TTC549 (cell line): ENCODE data around the gene BANP.
"Not testable (repeated sequence)": the region's sequence is repeated elsewhere in the genome, so short reads cannot be mapped to it uniquely, and the experiment has no call there.

ENCODE experiments used
- FAIRE-seq: peaks from 2 replicates; lab custom pipeline; 2012; peaks lifted over from hg19 to GRCh38; lab: Jason Lieb, UNC

BANP gene

GRCh38 chr16:87927195-87927562 lies 24.1 kb upstream of the BANP start:
- no peak for FAIRE-seq

- no peak for FAIRE-seq
Observed at GRCh38 chr16:87929986-87930385, 21.2 kb upstream of the BANP start.

GRCh38 chr16:87930456-87930855 lies 20.8 kb upstream of the BANP start:
- no peak for FAIRE-seq

GRCh38 chr16:87931504-87931903 lies 19.7 kb upstream of the BANP start:
- no peak for FAIRE-seq

- not testable (repeated sequence) for FAIRE-seq
Observed at GRCh38 chr16:87932475-87933139, 18.6 kb upstream of the BANP start.

GRCh38 chr16:87933140-87933495 lies 18.1 kb upstream of the BANP start:
- no peak for FAIRE-seq

GRCh38 chr16:87934752-87935425 lies 16.3 kb upstream of the BANP start:
- FAIRE-seq, result not testable (repeated sequence)

GRCh38 chr16:87936016-87936374 lies 15.2 kb upstream of the BANP start:
- FAIRE-seq, result not testable (repeated sequence)

- FAIRE-seq, result no peak
Observed at GRCh38 chr16:87936375-87937230, 14.6 kb upstream of the BANP start, which contains the start of gene CA5A. Gene CA5A (minus strand): TSS chr16:87936529. CDS start chr16:87936450, 79 bp downstream.

- not testable (repeated sequence) for FAIRE-seq
Observed at GRCh38 chr16:87937231-87937542, 14.0 kb upstream of the BANP start.

GRCh38 chr16:87938412-87938949 lies 12.8 kb upstream of the BANP start:
- no peak for FAIRE-seq

- FAIRE-seq, result no peak
Observed at GRCh38 chr16:87939562-87940423, 11.4 kb upstream of the BANP start.

GRCh38 chr16:87942680-87943079 lies 8.6 kb upstream of the BANP start:
- FAIRE-seq, result no peak

GRCh38 chr16:87945351-87946042 lies 5.7 kb upstream of the BANP start:
- FAIRE-seq, result no peak

- FAIRE-seq, result no peak
Observed at GRCh38 chr16:87946596-87947347, 4.5 kb upstream of the BANP start.

- FAIRE-seq, result no peak
Observed at GRCh38 chr16:87947356-87948118, 3.7 kb upstream of the BANP start.

GRCh38 chr16:87948119-87948545 lies 3.1 kb upstream of the BANP start:
- FAIRE-seq, result no peak

- FAIRE-seq, result no peak
Observed at GRCh38 chr16:87948735-87949070, 2.5 kb upstream of the BANP start.

GRCh38 chr16:87949071-87949744 lies 2.0 kb upstream of the BANP start:
- no peak for FAIRE-seq
